GM12891 (cell line): ENCODE results near the gene LYZL6.

Experiments
- DNase-seq: peaks from one replicate; pipeline ENCODE4 v3.0.0; 2011; ENCODE audit warnings: low spot score; ENCODE audit not compliant: insufficient read length
- FAIRE-seq: peaks from 2 replicates; lab custom pipeline; 2011; peaks lifted over from hg19 to GRCh38; lab: Jason Lieb, UNC
- PAX5 ChIP-seq: IDR thresholded peaks from 2 replicates; pipeline ENCODE4 v1.6.1; 2011; ENCODE audit warnings: low read length, moderate library complexity, mild to moderate bottlenecking; ENCODE audit not compliant: insufficient read depth, severe bottlenecking
- POLR2A ChIP-seq: IDR thresholded peaks from 2 replicates; pipeline ENCODE4 v1.6.1; 2011; ENCODE audit warnings: low read depth, low read length, control low read depth
- POLR2AphosphoS5 ChIP-seq: IDR thresholded peaks from 2 replicates; pipeline ENCODE4 v1.6.1; 2011; ENCODE audit warnings: low read depth, low read length, control low read depth
- POU2F2 ChIP-seq: IDR thresholded peaks from 2 replicates; pipeline ENCODE4 v1.6.1; 2011; ENCODE audit warnings: low read depth, mild to moderate bottlenecking, control low read depth, low read length, moderate library complexity
- SPI1 ChIP-seq: IDR thresholded peaks from 2 replicates; pipeline ENCODE4 v1.6.1; 2011; ENCODE audit warnings: low read depth, low read length, control low read depth
- TAF1 ChIP-seq: IDR thresholded peaks from 2 replicates; pipeline ENCODE4 v1.6.1; 2011; ENCODE audit warnings: low read depth, low read length, control low read depth

Gene LYZL6

GRCh38 chr17:35927714-35928113 is 15.8 kb downstream of the LYZL6 start:
- TF ChIP-seq TAF1 (no peak), POLR2AphosphoS5 (no peak), POU2F2 (no peak)
- FAIRE-seq (no peak), DNase-seq (no peak)

- TF ChIP-seq POU2F2 (0 out of 2 replicates have a peak, but pooled peaks have one; percentile 23), TAF1 (no peak), SPI1 (peak; percentile 81)
- no peak for FAIRE-seq
- no peak for DNase-seq
Measured at GRCh38 chr17:35923609-35924114, 19.9 kb downstream of the LYZL6 start.

GRCh38 chr17:35920229-35920628 is 23.3 kb downstream of the LYZL6 start:
- DNase-seq (no peak), FAIRE-seq (no peak)
- TF ChIP-seq PAX5 = no peak
- no peak for TF ChIP-seq SPI1
- TF ChIP-seq POU2F2 = no peak
- no peak for TF ChIP-seq TAF1
- no peak for TF ChIP-seq POLR2AphosphoS5
- TF ChIP-seq POLR2A = no peak

DNA sequence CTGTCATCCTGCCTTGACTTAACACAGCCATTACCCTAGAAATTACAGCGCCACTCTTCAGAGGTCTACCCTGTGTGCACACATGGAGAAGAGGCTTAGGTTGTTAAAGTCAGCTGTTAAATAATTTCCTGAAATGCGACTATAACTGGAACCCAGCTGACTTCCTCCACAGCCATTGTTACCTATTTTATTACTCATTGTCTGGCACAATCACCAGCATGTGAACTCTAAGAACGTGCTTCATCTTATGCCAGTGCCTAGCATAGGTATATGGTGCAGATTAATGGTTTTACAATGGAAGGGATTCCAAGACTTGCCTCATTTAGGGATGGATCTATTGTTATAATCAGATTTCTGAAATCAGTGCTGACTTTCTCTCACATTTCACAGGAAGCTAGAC is 24.8 kb downstream of the LYZL6 start:
- no peak for DNase-seq
- no peak for FAIRE-seq
- TF ChIP-seq SPI1 (no peak), PAX5 (no peak), POU2F2 (no peak), POLR2AphosphoS5 (no peak), POLR2A (no peak), TAF1 (no peak)

DNA sequence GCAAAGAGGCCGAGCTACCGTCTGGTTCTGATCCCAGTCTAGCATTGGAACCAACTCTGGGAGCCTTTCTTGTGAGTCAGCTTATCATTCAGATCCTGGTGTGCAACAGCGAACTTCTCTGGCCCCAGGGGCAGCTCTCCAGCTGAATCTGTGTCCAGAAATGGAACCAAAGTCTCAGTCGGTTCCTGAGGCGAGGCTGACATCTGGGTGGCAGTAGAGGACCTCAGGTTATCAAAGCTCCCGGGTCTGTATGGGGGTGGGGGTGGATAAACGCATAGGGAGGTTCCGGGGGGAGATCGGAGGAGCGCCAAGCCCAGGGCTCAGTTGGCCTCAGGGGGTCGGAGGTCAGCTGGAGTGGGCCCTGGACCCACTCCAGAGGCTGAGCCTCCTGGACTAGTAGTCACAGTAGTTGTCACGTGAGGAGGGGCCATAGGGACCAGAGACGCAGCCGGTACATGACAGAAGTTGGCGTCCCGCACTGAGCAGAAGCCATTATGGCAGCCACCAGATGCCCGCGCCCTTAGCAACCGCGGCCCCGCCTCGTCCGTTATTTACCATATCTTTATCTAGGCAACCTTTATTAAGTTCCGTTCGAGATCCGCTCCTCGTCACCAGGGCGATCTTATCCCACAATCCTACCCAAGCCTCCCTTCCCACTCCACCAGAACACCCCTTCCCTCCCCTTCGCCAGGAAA is 25.8 kb downstream of the LYZL6 start:
- DNase-seq (no peak), FAIRE-seq (no peak)
- TF ChIP-seq TAF1 (no peak), POLR2AphosphoS5 (no peak), POLR2A (no peak), SPI1 (no peak), POU2F2 (no peak), PAX5 (no peak)

DNA sequence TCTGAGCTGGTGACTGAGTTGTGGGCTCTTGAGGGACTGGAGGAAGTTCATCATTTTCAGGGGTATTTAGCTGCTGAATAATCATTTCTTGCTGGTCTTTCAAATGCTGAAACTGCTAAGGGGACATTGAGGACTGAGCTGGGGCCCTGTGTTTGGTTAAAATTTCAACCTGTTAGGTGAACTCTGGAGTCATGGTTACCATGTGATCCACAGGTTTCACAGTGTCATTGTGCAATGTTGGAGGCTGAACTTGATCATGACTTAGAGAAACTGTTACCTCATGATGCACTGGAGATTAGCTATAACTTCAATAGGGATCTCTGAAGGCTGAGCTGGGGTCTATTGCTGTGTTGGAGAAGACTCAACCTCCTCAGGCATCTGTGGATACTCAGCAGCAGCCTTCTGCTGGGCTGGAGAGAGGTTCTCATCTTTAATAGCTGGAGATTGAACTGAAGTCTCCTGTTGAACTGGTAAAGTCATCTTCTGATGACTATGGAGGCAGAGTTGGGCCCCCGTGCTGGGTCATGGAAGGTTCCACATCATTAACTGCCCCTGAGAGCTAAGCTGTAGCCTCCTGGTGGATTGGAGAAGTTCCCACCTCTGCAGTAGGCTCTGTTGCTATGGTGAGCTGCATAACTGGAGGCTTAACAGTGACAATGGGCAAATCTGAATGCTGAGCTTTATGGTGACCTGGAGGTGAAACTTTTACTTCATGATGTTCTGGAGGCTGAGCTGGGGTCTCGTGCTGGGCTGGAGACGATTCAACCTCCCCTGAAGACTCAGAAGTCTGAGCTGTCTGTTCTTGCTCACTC is 28.2 kb downstream of the LYZL6 start:
- DNase-seq (no peak), FAIRE-seq (no peak)
- TF ChIP-seq TAF1 (no peak), POLR2AphosphoS5 (no peak), SPI1 (no peak), POLR2A (no peak), POU2F2 (no peak), PAX5 (no peak)

- FAIRE-seq = no peak
- DNase-seq = no peak
Measured at GRCh38 chr17:35914354-35914753, 29.2 kb downstream of the LYZL6 start.

DNA sequence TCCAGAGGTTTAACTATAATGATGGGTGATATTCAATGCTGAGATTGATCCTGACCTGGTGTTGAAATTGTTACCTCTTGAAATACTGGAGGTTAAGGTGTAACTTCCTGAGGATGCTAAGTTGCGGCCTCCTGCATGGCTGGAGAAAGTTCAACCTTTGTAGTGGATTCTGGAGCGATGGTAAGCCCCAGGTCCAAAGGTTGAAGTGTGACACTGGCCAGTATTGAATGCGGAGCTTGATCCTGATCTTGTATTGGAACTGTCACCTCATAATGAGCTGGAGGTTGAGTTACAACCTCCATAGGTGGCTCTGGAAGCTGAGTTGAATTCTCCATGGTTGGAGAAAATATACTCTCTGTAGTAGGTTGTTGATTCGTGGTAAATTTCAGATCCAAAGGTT is 29.9 kb downstream of the LYZL6 start:
- TF ChIP-seq POLR2A (no peak), PAX5 (no peak), TAF1 (no peak), POU2F2 (no peak), POLR2AphosphoS5 (no peak), SPI1 (no peak)
- no peak for FAIRE-seq
- DNase-seq = no peak

More at GRCh38 chr17:35914354-35914753, 29.2 kb downstream of the LYZL6 start:
- TF ChIP-seq POLR2AphosphoS5 = no peak

DNA sequence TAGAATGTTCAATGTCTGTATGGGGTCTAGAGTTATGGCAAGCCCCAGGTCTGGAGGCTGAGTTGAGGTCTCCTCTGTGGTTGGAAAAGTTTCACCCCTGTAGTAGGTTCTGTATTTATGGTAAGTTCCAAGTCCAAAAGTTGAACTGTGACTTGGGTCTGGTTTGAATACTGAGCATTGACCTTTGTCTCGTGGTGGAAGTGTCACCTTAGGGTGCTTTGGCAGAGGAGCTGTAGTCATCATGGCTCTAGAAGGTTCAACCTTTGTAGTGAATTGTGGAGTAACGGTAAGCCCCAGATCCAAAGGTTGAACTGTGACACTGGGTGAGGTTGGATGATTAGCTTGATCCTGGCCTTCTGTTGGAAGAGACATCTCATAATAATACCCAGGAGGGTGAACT is 30.6 kb downstream of the LYZL6 start:
- DNase-seq (no peak), FAIRE-seq (no peak)
- TF ChIP-seq POU2F2 = no peak
- TF ChIP-seq POLR2AphosphoS5 = no peak

GRCh38 chr17:35912339-35912912 is 31.1 kb downstream of the LYZL6 start:
- DNase-seq (no peak), FAIRE-seq (no peak)

More at GRCh38 chr17:35912339-35912912, 31.1 kb downstream of the LYZL6 start:
- no peak for TF ChIP-seq POLR2AphosphoS5
- TF ChIP-seq POU2F2 = no peak
- TF ChIP-seq SPI1 = no peak
- no peak for TF ChIP-seq POLR2A
- no peak for TF ChIP-seq TAF1
- TF ChIP-seq PAX5 = no peak
